GM04503 (cell line): Measurements from ENCODE around the gene ZNF836.

ENCODE experiments used
- DNase-seq: peaks from one replicate; pipeline ENCODE4 v3.0.0-alpha.2; 2012; ENCODE audit warnings: low read depth

ZNF836 gene

DNA sequence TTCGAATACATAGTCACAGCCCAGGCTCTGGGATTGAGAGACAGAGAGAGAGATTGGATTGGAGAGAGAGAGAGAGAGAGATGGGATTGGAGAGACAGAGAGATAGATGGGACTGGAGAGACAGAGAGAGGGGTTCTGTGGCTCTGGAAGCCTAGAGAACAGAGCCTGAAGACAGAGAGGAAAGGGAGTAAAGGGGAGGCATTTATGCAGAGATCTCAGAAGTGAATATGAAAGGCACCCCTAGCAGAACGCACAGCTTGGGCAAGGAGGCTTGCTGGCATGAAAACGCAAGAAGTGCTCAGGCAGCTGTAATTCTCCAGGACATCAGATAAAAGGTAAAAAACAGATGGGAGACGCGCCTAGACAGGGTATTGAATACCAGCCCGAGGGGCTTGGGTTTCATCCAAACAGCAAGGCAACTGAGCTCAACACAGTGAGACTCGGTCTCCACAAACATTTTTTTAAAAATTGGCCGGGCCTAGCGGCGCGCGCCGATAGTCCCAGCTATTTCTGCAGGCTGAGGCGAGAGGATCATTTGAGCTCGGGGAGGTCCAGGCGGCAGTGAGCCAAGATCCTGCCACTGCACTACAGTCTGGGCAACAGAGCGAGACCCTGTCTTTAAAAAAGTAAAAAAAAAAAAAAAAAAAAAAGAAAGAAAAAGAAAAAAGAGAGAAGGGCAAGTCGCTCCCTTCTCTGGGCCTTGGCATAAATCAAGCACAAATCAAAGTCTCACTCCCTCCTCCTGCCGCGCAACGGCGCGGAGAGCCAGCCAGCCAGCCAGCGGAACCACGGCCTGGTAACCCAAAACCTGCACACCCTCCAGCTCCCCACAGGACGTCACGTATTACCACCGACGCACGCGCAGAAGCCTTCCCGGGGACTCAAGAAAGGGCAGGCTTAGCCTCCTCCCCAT lies 17.7 kb upstream of the ZNF836 start:
- no peak for DNase-seq

DNA sequence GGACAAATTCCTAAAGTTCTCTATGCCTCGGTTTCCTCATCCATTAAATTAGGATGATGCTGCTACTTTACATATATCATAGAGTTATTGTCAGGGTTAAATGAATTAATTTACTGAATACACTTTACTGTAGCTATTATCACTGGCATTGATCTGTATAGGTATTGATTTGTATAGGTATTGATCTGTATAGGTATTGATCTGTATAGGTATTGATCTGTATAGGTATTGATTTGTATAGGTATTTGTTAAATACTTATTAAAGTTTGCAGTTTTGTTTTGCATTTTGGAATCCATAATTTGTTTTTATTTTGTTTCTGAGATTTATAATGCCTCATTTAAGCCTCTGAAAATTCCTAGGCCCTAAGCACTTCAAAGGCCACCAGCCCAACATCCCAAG lies 16.0 kb upstream of the ZNF836 start:
- DNase-seq = no peak

DNA sequence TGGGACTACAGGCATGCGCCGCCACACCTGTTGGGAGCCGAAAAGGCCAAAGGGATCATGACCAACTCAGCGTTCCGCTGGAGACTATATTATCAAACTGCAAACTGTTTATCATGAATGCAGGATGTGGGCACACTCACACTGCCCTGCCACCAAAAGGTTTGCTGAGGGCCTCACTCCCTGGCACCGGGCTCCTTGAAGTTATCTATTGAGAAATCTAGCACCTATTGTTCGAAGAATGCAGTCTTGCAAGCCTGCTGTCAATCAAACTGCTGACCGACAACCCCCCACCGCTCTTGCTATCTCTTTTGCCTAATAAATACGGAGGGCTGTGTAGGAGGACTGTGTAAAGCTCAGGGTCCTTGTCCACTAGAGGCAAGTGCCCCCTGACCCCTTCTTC lies 5.2 kb upstream of the ZNF836 start:
- no peak for DNase-seq

DNA sequence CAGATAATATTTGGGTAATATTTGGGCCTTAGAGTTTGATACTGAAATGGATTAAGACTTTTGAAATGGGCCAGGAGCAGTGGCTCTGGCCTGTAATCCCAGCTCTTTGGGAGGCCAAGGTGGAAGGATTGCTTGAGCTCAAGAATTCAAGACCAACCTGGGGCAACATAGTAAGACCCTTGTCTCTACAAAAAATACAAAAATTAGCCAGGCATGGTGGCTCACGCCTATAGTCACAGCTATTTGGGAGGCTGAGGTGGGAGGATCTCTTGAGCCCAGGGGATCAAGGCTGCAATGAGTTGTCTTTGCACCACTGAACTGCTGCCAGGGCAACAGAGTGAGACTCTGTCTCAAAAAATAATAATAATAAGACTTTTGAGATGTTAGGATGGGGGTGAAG lies 926 bp upstream of the ZNF836 start:
- no peak for DNase-seq

DNA sequence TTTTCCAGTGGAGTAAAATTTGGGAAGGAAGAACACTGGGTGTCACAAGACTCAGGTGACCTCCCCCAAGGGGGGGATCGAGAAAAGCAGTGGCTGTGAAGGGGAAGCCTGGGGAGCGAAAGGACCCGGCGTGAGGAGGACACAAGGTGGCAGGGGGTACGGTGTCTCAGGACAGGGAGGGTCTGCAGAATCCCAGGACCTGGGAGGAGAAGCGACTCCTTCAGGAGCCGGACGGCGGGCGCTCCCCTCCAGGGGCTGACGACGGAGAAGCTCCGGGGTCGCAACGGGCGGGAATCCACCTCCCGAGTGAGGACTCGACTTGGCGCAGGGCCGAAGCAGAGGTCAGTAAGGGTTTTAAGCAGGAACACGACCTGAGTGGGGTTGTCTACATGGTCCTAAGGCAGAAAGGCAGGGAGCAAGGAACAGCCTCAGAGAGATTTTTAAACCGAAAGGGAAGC lies 529 bp downstream of the ZNF836 start:
- DNase-seq = no peak

DNA sequence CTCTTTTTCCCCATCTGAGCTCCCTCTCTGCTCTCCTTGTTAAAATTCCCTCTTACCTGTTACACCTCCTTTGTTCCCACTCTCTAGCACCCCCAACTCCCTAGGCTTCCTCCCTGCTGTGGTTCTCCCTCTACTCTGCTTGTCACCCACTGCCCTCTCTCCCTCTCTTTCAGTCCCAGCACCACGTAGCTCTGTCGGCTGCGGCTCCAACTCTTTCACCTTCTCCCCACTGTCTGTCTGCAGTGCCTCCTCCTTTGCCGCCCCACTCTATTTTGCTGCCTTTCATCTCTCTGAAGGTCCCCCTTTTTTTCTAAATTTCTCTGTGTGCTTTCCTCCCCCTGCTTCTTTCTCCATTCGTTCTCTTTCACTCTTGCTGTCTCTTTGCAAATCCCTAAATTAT lies 1.1 kb downstream of the ZNF836 start:
- no peak for DNase-seq

DNA sequence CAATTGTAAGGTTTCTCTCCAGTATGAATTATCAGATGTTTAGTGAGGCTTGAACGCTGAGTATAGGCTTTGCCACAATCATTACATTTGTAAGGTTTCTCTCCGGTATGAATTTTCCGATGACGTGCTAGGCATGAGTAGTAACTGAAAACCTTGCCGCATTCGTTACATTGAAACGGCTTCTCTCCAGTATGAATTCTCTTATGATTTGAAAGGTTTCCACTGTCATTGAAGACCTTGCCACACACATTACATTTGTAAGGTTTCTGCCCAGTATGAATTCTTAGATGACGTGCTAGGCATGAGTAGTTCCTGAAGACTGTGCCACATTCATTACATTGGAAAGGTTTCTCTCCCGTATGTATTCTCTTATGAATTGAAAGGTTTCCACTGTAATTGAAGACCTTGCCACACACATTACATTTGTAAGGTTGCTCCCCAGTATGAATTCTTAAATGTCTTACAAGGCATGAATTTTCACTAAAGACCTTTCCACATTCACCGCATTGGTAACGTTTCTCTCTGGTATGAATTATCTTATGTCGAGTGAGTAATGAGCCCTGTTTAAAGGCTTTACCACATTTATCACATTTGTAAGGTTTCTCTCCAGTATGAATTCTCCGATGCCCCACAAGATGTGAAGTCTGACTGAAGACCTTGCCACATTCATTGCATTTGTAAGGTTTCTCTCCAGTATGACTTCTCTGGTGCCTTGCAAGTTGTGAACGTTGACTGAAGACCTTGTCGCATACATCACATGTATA lies 15.6 kb downstream of the ZNF836 start:
- DNase-seq = no peak

DNA sequence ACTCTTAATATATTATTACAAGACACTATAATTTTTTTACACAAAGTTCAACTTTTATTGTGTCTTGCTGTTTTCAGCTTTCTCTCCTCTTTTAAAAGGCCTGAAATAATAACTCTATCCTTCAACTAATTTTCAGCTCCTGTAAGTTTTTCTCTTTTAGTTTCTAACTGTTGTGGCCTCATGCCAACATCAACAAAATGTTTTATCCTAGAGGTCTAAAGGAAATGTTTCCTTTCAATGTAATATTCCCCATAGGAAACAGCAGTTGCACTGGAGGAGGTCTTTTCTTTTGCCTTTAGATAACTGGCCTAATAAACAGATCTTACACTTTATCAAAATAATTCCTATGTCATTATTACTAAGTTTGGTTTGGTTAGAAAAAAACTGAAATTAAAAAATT lies 23.2 kb downstream of the ZNF836 start:
- no peak for DNase-seq

DNA sequence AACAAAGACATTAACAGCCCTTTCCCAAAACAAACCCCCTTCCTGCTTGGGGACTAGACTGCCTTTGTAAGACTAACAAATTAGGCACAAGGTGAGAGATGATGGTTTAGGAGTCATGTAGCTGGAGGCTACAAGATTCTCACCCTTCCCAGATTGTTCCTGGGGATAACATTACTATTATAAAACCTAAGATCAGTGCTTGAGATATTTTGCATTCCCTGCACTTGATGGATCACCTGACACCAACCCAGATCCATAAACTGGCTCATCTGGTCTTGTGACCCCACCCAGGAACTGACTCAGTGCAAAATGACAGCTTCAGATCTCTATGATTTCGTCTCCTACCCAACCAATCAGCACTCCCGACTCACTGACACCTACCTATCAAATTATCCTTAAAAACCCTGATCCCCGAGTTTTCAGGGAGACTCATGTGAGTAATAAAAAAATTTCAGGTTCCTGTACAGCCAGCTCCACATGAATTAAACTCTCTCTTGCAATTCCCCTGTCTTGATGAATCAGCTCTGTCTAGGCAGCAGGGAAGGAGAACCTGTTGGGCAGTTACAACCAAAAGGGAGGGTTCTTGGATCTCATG lies 29.3 kb downstream of the ZNF836 start:
- DNase-seq = no peak

DNA sequence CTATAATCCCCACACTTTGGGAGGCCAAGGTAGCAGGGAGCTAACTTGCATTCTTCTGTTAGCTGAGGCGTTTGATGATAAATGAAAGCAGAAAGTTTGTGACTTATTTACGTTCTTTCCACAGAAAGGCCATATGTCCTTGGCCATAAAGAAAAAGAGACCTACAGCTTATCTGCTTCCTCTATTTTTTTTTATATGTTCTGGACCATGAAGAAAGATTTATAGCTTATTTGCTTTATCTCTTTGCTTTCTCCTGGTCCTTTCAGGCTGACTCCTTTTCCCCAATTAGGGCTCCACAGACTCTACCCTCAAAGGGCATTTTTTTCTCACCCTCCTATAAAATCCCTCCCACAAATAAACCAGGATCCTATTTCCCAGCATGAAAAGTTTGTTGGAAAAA lies 30.2 kb downstream of the ZNF836 start:
- DNase-seq = no peak

DNA sequence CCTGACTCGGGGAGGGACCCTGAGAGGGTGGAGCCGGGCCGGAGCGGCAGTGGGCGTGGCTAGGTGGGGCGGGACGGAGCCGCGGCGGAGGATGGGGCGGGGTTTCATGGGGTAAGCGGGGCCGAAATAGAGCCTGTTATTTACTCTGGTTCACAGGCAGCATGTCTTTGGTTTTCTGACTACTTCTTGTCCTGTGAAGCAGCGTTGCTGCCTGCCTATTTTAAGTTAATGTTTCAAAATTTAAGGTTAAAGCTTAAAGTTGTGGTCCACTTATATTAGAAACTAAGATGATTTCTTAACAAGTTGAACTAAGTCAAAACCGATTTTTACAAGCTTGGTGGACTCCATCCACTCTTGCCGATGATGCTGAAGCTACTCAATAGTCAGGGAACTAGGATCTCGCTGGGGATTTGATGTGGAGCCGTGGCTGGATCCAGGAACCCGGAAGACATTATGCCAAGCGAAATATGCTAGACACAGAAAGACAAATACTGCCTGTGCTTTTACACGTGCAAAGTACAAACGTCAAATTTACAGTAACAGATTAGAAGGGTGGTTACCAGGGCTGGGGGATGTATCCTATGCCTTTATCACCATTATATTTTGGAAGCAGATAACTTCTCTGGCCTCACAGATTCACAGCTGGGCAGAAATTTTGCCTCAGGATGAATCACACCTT lies 31.2 kb downstream of the ZNF836 start:
- DNase-seq = no peak

DNA sequence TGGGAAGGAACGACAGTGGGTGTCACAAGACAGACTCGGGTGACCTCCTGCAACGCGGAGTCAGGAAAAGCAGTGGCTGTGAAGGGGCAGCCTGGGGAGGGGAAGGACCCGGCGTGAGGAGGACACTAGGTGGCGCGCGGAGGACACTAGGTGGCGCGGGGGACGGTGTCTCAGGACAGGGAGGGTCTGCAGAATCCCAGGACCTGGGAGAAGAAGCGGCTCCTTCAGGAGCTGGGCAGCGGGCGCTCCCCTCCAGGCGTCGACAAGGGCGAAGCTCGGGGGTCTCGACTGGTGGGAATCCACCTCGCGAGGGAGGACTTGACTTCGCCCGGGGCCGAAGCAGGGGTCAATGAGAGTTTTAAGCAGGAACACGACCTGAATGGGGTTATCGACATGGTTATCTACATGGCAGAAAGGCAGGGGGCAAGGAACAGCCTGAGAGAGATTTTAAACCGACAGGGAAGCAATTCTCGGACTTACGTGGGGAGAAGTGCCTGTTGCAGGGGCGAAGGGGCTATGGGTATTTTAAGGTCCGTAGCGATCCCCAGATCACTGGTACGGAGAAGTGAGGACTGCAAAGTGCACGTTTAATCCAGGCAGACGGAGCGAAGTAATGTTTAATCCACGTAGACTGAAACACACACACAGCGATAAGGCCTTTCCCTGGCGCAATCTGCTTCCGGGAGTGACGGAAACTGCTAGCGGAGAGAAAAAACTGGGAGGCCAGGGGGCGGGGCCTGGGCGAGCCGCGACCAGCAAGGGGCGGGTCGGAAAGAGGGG lies 32.0 kb downstream of the ZNF836 start, which contains the start of gene ZNF616:
ZNF616 (minus strand) TSS at position 687 of the 780 bp plus-strand sequence. CDS start 9,426 bp downstream, outside the sequence.
- DNase-seq = peak; percentile 56

DNA sequence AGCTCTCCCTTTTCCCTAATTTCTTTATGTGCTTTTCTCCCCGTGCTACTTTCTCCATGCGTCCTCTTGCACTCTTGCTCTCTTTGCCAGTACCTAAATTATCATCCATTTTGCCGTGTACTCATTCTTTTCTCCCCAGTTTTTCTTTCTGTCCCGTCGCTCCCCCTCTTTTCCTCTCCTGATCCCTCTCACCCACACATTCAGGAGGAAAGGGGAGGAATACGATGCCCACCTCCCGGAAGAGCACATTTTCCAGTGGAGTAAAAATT lies 32.5 kb downstream of the ZNF836 start:
- DNase-seq = no peak

DNA sequence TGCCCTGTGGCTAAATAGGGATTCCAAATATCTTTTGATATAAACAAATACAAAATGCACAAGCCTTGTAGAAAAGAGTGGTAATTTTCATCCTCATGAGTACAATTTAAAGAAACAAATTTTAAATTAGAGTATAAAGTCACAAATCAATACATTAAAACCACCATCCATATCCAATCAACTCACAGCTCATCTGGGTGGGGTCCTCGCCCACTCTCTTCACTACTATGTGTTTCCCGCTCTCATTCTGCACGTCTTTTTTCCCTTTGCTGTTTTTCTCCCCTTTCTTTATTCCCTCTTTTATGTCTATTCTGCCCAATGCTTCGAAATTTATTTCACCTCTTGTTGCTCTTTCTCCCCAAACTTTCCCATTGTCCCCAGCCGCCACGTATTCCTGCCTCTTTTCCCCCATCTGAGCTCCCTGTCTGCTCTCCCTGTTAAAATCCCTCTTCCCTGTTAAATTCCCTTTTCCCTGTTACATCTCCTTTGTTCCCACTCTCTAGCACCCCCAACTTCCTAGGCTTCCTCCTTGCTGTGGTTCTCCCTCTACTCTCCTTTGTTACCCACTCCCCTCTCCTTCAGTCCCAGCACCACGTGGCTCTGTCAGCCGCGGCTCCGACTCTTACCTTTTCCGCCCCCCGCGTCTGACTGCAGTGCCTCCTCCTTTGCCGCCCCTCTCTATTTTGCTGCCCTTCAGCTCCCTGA lies 33.0 kb downstream of the ZNF836 start:
- DNase-seq = no peak

DNA sequence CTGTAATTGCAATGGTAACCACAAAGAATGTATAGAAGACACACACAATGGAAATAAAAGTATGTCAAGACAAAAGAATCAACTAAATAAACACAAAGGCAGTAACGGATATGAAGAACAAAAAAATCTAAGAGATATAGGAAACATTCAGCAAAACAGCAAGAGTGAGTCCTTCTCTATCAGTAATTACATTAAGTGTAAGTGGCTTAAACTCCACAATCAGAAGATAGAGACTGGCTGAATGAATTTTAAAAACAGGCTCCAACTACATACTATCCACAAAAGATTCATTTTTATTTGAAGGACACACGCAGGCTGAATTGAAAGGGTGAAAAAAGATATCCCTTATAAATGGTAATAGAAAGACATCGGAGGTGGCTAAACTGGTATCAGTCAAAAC lies 51.1 kb downstream of the ZNF836 start:
- no peak for DNase-seq

DNA sequence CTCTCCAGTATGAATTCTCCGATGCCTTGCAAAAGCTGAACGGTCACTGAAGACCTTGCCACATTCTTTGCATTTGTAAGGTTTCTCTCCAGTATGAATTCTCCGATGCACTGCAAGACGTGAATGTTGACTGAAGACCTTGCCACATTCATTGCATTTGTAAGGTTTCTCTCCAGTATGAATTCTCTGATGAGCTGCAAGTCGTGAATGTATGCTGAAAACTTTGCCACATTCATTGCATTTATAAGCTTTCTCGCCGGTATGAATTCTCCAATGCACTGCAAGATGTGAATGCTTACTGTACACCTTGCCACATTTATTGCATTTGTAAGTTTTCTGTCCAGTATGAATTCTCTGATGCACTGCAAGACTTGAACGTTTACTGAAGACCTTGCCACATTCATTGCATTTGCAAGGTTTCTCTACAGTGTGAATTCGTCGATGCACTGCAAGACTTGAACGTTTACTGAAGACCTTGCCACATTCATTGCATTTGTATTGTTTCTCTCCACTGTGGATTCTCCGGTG lies 55.8 kb downstream of the ZNF836 start:
- DNase-seq = no peak

DNA sequence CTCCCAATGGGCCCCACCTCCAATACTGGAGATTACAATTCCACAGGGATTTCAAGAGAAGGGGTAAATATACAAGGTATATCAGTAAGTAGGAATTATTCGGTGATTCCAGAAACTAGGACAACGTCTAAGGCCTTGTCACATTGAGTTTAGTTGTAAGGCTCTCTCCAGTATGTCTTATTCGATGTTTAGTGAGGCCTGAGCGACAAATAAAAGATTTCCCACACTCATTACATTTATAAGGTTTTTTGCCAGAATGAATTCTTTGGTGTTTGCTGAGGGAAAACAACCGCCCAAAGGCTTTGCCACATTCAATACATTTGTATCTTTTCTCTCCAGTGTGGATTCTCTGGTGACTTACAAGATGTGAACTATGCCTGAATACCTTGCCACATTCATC lies 56.7 kb downstream of the ZNF836 start:
- DNase-seq = no peak

DNA sequence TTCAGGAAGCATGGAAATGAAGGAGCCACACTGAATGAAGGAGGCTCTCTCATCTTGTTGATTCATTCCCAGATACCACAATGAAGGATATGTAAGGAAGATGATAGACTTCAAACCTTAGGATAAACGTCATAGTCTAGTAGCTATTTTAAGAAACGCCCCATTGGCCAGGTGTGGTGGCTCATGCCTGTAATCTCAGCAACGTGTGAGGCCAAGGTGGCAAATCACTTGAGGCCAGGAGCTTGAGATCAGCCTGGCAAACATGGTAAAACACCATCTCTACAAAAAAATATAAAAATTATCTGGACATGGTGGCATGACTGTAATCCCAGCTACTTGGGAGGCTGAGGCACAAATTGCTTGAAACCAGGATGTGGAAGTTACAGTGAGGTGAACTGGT lies 58.8 kb downstream of the ZNF836 start:
- DNase-seq = no peak

DNA sequence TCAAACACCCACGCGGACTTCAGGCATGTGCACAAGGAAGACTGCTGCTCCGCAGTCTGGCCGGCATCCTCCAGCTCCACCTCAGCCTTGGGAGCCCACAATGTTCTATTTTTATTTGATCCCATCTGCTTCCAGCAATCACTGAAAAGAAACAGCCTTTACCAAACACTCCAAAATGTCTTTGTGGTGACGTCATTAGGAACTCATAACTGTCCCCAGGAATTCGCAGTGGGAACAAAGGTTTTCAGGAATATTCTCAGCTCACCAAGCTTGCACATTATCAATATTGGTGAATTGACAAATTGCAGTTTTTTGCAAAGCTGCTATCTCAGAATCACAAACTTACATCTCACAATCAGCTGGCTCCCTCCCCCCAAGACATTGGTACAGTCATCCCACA lies 60.6 kb downstream of the ZNF836 start:
- DNase-seq = no peak
